ENCODE data around the gene PARS2. TPM values are rescaled to one million over a fixed set of nuclear protein-coding genes. Genes with fewer than 3 reads are reported as not detected.
A peak's percentile ranks its signal among the peaks of the same experiment; 100 is the strongest.

PARS2 gene
- total and polyA plus RNA-seq, 2 of the 4 experiments (the other 2 are of a cell fraction) = 3.4 to 6.3 TPM

- no peak overlapping the region for H3K4me3 ChIP-seq (ENCODE audit: insufficient read depth, low read depth, low read length)
- H4K91ac ChIP-seq (ENCODE audit: insufficient read depth, low read depth, low read length) = no peak overlapping the region
- H3K79me1 ChIP-seq (ENCODE audit: low read depth in 1 of 2, low read length in 2 of 2) = no peaks in the 10 kb centered on the region
- peak overlapping the region; percentile 14 for H2AFZ ChIP-seq (replicated peaks; ENCODE audit: low read length, poor library complexity)
- intact Hi-C loops (cut with micrococcal nuclease) = loop anchor here (5.0 to 10.0 kb wide), 3 partner anchors 183 to 959 kb away; partner anchors contain the start of gene BSND
- no peak overlapping the region for H3K9ac ChIP-seq (ENCODE audit: low read depth, low read length)
- no peak overlapping the region for H2BK5ac ChIP-seq (ENCODE audit: low read depth, low read length, poor library complexity, severe bottlenecking)
- peaks cover 58% of the 10 kb centered on the region for H3K27me3 ChIP-seq (ENCODE audit: control insufficient read depth, insufficient read depth, low read length)
- H3K56ac ChIP-seq (ENCODE audit: extremely low read depth, insufficient read depth, low read length) = no peak overlapping the region
- no peak overlapping the region for H4K8ac ChIP-seq (ENCODE audit: low read depth in 2 of 2, low read length in 2 of 2)
- H2BK120ac ChIP-seq (ENCODE audit: low read depth, low read length) = no peak overlapping the region
- no peaks in the 10 kb centered on the region for H3K9me1 ChIP-seq (ENCODE audit: insufficient read depth, low read length)
- ChIA-PET CTCF (no interaction called here), POLR2A (ENCODE audit: unreplicated experiment) (no interaction called here)
- H3K27ac ChIP-seq (ENCODE audit: insufficient read depth, low read length) = no peak overlapping the region
- H3K4me2 ChIP-seq (ENCODE audit: low read depth, low read length) = no peak overlapping the region
- dilution Hi-C loops (cut with HindIII; ENCODE audit: low sequenced_read_pairs, unreplicated experiment) = no loop called here
- BruUV-seq (replicated peaks) = no TSS peak
- H3K4me1 ChIP-seq (ENCODE audit: control insufficient read depth, insufficient read depth, low read length) = no peaks in the 10 kb centered on the region
- H2BK20ac ChIP-seq (ENCODE audit: low read depth, low read length) = no peak overlapping the region
- H2AK9ac ChIP-seq (replicated peaks; ENCODE audit: low read depth, low read length, poor library complexity) = no peak overlapping the region
- H3K14ac ChIP-seq (replicated peaks; ENCODE audit: low read depth, low read length) = no peak overlapping the region
- ATAC-seq (ENCODE audit: low read depth) (no peak), DNase-seq (no peak)
- no peaks in the 10 kb centered on the region for H3K36me3 ChIP-seq (ENCODE audit: control insufficient read depth, insufficient read depth, low read length)
- H3K18ac ChIP-seq (ENCODE audit: low read depth, low read length) = no peak overlapping the region
- H4K5ac ChIP-seq (ENCODE audit: low read depth, low read length) = no peak overlapping the region
- TF ChIP-seq NFE2L2 (IDR thresholded peaks at IDR 0.05; ENCODE audit: low read depth, low read length) (no peak), CEBPB (IDR thresholded peaks at IDR 0.05; ENCODE audit: low read depth, low read length) (no peak), RFX5 (IDR thresholded peaks at IDR 0.05; ENCODE audit: low read depth, low read length) (no peak), MAFK (IDR thresholded peaks at IDR 0.05; ENCODE audit: low read depth, low read length) (no peak), ELK1 (IDR thresholded peaks at IDR 0.05; ENCODE audit: borderline replicate concordance, low read depth, low read length) (no peak), RAD21 (IDR thresholded peaks at IDR 0.05; ENCODE audit: low read length) (no peak), MAZ (IDR thresholded peaks at IDR 0.05; ENCODE audit: borderline replicate concordance, low read depth, low read length) (no peak), FOS (IDR thresholded peaks at IDR 0.05; ENCODE audit: low read depth, low read length) (no peak), USF2 (IDR thresholded peaks at IDR 0.05; ENCODE audit: low read depth, low read length) (no peak), CTCF (conservative IDR thresholded peaks at IDR 0.05; ENCODE audit: low read depth, low read length) (no peak), POLR2A (IDR thresholded peaks at IDR 0.05; ENCODE audit: low read depth, low read length) (no peak), SMC3 (IDR thresholded peaks at IDR 0.05; ENCODE audit: low read depth, low read length) (no peak), RCOR1 (IDR thresholded peaks at IDR 0.05; ENCODE audit: insufficient replicate concordance, low read length) (no peak), CHD1 (IDR thresholded peaks at IDR 0.05; ENCODE audit: low read depth, low read length) (no peak), BHLHE40 (IDR thresholded peaks at IDR 0.05; ENCODE audit: low read depth, low read length) (no peak), MXI1 (IDR thresholded peaks at IDR 0.05; ENCODE audit: borderline replicate concordance, low read depth, low read length) (no peak)
- no peak overlapping the region for H2BK15ac ChIP-seq (ENCODE audit: low read depth, low read length)
- in situ Hi-C loops (cut with MboI; ENCODE audit: low sequenced_read_pairs) = loop anchor here (10.0 kb wide), 1 partner anchor 139 kb away; no protein-coding TSS in a partner anchor
- no CpG with 5 or more reads among the region's 10 CpGs for WGBS, 2 experiments (ENCODE audit: extremely low coverage in 2 of 2, insufficient read length in 1 of 2)
- H3K23ac ChIP-seq (ENCODE audit: low read depth, low read length) = no peak overlapping the region
- H4K20me1 ChIP-seq (ENCODE audit: insufficient read depth, low read length) = no peaks in the 10 kb centered on the region
- H3K9me3 ChIP-seq (ENCODE audit: control insufficient read depth, insufficient read depth, low read length) = no peaks in the 10 kb centered on the region
- no peak overlapping the region for H3K4ac ChIP-seq (ENCODE audit: low read depth, low read length)
- no peak overlapping the region for H2AK5ac ChIP-seq (ENCODE audit: low read depth, low read length)
Observed at GRCh38 chr1:54814126-54814498, 49.8 kb upstream of the PARS2 start.
